Hematopoietic multipotent progenitor cell treated with erythropoietin and hydrocortisone succinate and interleukin-3 and kit ligand, for 6 days (in vitro differentiated cells): ENCODE measurements around the gene ADGRE2.
A peak's percentile ranks its signal among the peaks of the same experiment; 100 is the strongest.
"Not testable (repeated sequence)": the region's sequence is repeated elsewhere in the genome, so short reads cannot be mapped to it uniquely, and the experiment has no call there.

Source experiments
- DNase-seq: peaks from one replicate; pipeline ENCODE4 v3.0.0-alpha.2; 2015

ADGRE2 gene

GRCh38 chr19:14778110-14778845 lies at the start of gene ADGRE2:
TSS of gene ADGRE2 (minus strand) at chr19:14778560. CDS start at chr19:14776756, 1,804 bp downstream.
- DNase-seq = not testable (repeated sequence)

GRCh38 chr19:14826006-14826405 lies 47.6 kb upstream of the ADGRE2 start:
- DNase-seq = no peak

GRCh38 chr19:14821937-14822336 lies 43.6 kb upstream of the ADGRE2 start:
- peak; percentile 39 for DNase-seq

- peak; percentile 20 for DNase-seq
Observed at GRCh38 chr19:14818588-14818987, 40.2 kb upstream of the ADGRE2 start.

- no peak for DNase-seq
Observed at GRCh38 chr19:14817052-14817451, 38.7 kb upstream of the ADGRE2 start.

- DNase-seq = peak; percentile 17
Observed at GRCh38 chr19:14814982-14815652, 36.8 kb upstream of the ADGRE2 start.

- no peak for DNase-seq
Observed at GRCh38 chr19:14809272-14810057, 31.1 kb upstream of the ADGRE2 start.

GRCh38 chr19:14804765-14805164 lies 26.4 kb upstream of the ADGRE2 start:
- DNase-seq = no peak

- DNase-seq = no peak
Observed at GRCh38 chr19:14798760-14799159, 20.4 kb upstream of the ADGRE2 start.

GRCh38 chr19:14796021-14796420 lies 17.7 kb upstream of the ADGRE2 start:
- no peak for DNase-seq

GRCh38 chr19:14795078-14795721 lies 16.8 kb upstream of the ADGRE2 start:
- peak; percentile 70 for DNase-seq

GRCh38 chr19:14792250-14792649 lies 13.9 kb upstream of the ADGRE2 start:
- not testable (repeated sequence) for DNase-seq

- DNase-seq = peak; percentile 67
Observed at GRCh38 chr19:14786421-14786851, 8.1 kb upstream of the ADGRE2 start.

GRCh38 chr19:14785102-14785793 lies 6.9 kb upstream of the ADGRE2 start:
- peak; percentile 93 for DNase-seq

- peak; percentile 73 for DNase-seq
Observed at GRCh38 chr19:14784730-14785101, 6.4 kb upstream of the ADGRE2 start.

- peak; percentile 87 for DNase-seq
Observed at GRCh38 chr19:14783410-14783998, 5.1 kb upstream of the ADGRE2 start.

- peak; percentile 70 for DNase-seq
Observed at GRCh38 chr19:14782626-14783409, 4.5 kb upstream of the ADGRE2 start.

- DNase-seq = not testable (repeated sequence)
Observed at GRCh38 chr19:14781713-14782536, 3.6 kb upstream of the ADGRE2 start.

GRCh38 chr19:14780622-14781225 lies 2.4 kb upstream of the ADGRE2 start:
- not testable (repeated sequence) for DNase-seq

- DNase-seq = no peak
Observed at GRCh38 chr19:14779151-14779550, 791 bp upstream of the ADGRE2 start.
